Common myeloid progenitor, CD34-positive (primary cell): ENCODE results near the gene MESD.
"Not testable (repeated sequence)": the region's sequence is repeated elsewhere in the genome, so short reads cannot be mapped to it uniquely, and the experiment has no call there.

Experiments used
- CTCF ChIA-PET: fragments of 350-600 bp; sonication (Branson Sonifier 250); formaldehyde crosslinking; loops from one replicate; lab custom pipeline; 2021; ENCODE audit warnings: antibody characterized with exemption; lab: Charles Lee
- POLR2A ChIA-PET: fragments of 350-600 bp; sonication (Branson Sonifier 250); formaldehyde crosslinking; loops from one replicate; lab custom pipeline; 2021; ENCODE audit warnings: antibody characterized with exemption; lab: Charles Lee
- DNase-seq, 3 donors: peaks; one replicate each; pipeline versions ENCODE4 v3.0.0 to v3.0.0-alpha.2; 2013
- H3K27ac ChIP-seq, 2 experiments: 1 replicate in 1 of 2; 2 replicates in 1 of 2; pipeline ENCODE4 v1.7.0; 2013; ENCODE audit warnings: inconsistent platforms in 2 of 2, low read length in 2 of 2, mild to moderate bottlenecking in 2 of 2, low read depth in 1 of 2, moderate library complexity in 1 of 2; ENCODE audit not compliant: severe bottlenecking in 2 of 2, insufficient read depth in 1 of 2, poor library complexity in 1 of 2
- H3K27me3 ChIP-seq, 5 experiments: replicated peaks in 2 of 5; 1 replicate in 3 of 5; 2 replicates in 2 of 5; pipeline versions ENCODE4 v1.6.1 to v1.7.0; 2013; ENCODE audit warnings: low read length in 4 of 5, mild to moderate bottlenecking in 2 of 5, moderate library complexity in 2 of 5, inconsistent platforms in 1 of 5; ENCODE audit not compliant: insufficient read depth in 5 of 5, control insufficient read depth in 4 of 5
- H3K36me3 ChIP-seq, 4 experiments: 1 replicate in 2 of 4; 2 replicates in 2 of 4; pipeline versions ENCODE4 v1.6.1 to v1.7.0; 2013; ENCODE audit warnings: low read length in 3 of 4, control low read depth in 1 of 4, mild to moderate bottlenecking in 1 of 4; ENCODE audit not compliant: control insufficient read depth in 4 of 4, insufficient read depth in 4 of 4
- H3K4me1 ChIP-seq, 4 experiments: 1 replicate in 3 of 4; 2 replicates in 1 of 4; pipeline versions ENCODE4 v1.6.1 to v1.7.1; 2013; ENCODE audit warnings: low read length in 3 of 4, mild to moderate bottlenecking in 3 of 4, control low read depth in 1 of 4, inconsistent platforms in 1 of 4, moderate library complexity in 1 of 4; ENCODE audit not compliant: control insufficient read depth in 4 of 4, insufficient read depth in 4 of 4; ENCODE audit errors: control extremely low read depth in 1 of 4
- H3K4me3 ChIP-seq, 7 experiments: 1 replicate in 4 of 7; 2 replicates in 3 of 7; pipeline versions ENCODE4 v1.5.1 to v1.7.0; 2013; ENCODE audit warnings: mild to moderate bottlenecking in 7 of 7, low read length in 6 of 7, moderate library complexity in 6 of 7, inconsistent platforms in 2 of 7, low read depth in 2 of 7, control low read depth in 1 of 7; ENCODE audit not compliant: insufficient read depth in 4 of 7, control insufficient read depth in 1 of 7; ENCODE audit errors: extremely low read depth in 1 of 7
- H3K9me3 ChIP-seq, 5 experiments: 1 replicate in 4 of 5; 2 replicates in 1 of 5; pipeline versions ENCODE4 v1.6.1 to v1.7.1; 2013; ENCODE audit warnings: low read length in 4 of 5, mild to moderate bottlenecking in 2 of 5, inconsistent platforms in 1 of 5, low read depth in 1 of 5, moderate library complexity in 1 of 5; ENCODE audit not compliant: control insufficient read depth in 4 of 5, insufficient read depth in 2 of 5; ENCODE audit errors: control extremely low read depth in 1 of 5
- WGBS: methylation state at CpG from one replicate; pipeline ENCODE4 v1.1.5; 2013; ENCODE audit not compliant: insufficient coverage; 5-methylcytosine and 5-hydroxymethylcytosine counted together

MESD gene

DNA sequence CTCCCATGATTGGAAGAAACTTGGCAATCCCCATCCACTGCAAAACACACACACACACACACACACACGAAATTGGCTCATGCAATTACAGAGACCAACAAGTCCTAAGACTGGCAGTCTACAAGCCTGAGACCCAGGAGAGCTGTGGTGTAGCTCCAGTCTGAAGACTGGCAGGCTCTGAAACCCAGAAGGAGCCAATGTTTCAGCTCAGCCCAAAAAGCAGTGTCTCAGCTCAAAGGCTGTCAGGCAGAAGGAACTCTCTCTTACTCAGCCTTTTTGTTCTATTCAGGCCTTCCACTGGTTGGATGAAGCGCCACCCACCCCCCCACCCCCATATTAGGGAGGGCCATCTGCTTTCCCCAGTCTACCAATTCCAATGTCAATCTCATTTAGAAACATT lies 32.1 kb downstream of the MESD start:
- H3K27me3 ChIP-seq: no peaks in the 10 kb centered on the region
- H3K36me3 ChIP-seq: peaks cover 2 to 22% (median 18%) of the 10 kb centered on the region in 4 experiments
- ChIA-PET CTCF (interaction anchor here (0.8 to 2.6 kb wide), 3 partner anchors 10 to 389 kb away, joined by 3 to 8 read pairs (median 3); no protein-coding TSS in a partner anchor), POLR2A (no interaction called here)
- H3K9me3 ChIP-seq: no peaks in the 10 kb centered on the region
- no peak for DNase-seq
- no peak overlapping the region for H3K27ac ChIP-seq
- H3K4me1 ChIP-seq: peaks cover 0 to 6% (median 2%) of the 10 kb centered on the region in 4 experiments
- H3K4me3 ChIP-seq: no peak overlapping the region
- 92% methylated on average over 2 of the region's 2 CpGs for WGBS

DNA sequence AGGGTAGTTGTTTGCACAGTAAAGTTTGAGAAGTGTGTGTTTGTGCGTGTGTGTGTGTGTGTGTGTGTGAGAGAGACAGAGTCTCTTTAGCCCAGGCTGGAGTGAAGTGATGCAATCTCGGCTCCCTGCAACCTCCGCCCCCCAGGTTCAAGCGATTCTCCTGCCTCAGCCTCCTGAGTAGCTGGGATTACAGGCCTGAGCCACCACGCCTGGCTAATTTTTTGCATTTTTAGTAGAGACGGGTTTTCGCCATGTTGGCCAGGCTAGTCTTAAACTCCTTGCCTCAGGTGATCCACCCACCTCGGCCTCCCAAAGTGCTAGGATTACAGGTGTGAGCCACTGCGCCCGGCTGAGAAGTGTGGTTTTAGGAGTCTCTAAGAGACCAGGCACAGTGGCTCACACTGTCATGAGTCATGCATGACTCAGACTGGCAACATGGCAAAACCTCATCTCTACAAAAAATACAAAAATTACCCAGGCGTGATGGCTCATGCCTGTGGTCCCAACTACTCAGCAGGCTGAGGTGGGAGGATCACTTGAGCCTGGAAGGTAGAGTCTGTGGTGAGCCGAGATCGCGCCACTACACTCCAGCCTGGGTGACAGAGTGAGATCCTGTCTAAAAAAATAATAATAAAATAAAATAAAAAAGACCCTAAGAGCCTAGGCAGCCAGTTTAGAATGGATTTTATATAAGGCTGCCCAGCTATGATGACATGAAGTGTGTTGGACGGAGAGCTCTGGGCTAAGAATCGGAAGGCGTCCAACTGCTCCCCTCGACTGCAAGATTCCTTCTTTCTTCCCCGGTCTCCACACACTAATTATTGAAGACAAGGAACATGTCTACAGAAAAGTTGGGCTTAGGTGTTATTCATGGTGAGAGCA lies 33.8 kb downstream of the MESD start:
- not testable (repeated sequence) for H3K27ac ChIP-seq, H3K4me3 ChIP-seq, H3K27me3 ChIP-seq, H3K9me3 ChIP-seq, H3K4me1 ChIP-seq
- peak; percentile 38 to 84 (median 80) for DNase-seq
- WGBS: 90% methylated on average over 12 of the region's 19 CpGs
- CTCF ChIA-PET: interaction anchor here (0.6 to 2.6 kb wide), 2 partner anchors 12 to 30 kb away, joined by 5 to 8 read pairs; no protein-coding TSS in a partner anchor
- POLR2A ChIA-PET: interaction anchor here (0.6 kb wide), 1 partner anchor 18 kb away, joined by 3 read pairs; no protein-coding TSS in a partner anchor
- peaks cover 4 to 28% (median 25%) of the 10 kb centered on the region in 4 experiments for H3K36me3 ChIP-seq

DNA sequence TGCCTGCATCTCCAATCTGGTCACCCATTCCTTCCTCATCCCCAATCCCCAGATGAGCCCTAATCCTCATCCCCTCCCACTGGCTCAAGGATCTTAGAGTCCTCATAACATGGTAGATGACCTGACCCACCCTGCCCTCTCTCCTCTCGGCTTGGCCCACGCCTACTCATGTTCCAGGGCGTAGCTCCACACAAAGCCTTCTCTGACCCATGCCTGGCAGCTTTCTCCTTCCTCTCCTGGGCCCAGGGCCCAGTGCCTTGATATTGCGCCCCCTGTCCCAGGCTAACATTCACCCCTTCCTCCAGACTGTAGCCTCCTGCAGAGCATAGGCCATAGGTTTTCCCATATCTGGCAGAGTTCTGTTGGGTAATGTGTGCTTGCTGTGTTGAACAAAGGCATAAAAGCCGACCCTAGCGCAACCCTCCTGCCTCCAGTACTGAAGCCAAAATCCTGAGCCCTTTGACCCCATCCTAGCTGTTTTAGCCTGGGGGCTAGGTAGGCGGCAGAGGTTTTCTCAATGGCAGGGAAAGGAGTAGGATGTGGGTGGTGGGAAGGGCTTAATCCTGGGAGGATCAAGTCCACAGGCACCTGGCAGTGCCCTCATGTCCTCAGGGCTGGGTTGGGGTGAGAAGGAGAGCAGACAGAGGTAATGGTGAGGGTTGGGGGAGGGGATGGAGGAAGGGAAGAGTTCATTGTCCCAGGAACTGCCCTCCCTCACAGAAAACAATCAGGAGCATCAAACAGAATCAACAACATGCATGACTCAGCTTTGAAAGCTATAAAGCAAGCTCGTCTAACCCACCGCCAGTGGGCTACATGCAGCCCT lies 35.5 kb downstream of the MESD start:
- H3K4me3 ChIP-seq: no peak overlapping the region
- peaks cover 3 to 34% (median 23%) of the 10 kb centered on the region in 4 experiments for H3K36me3 ChIP-seq
- ChIA-PET CTCF (interaction anchor here (1.2 kb wide), 1 partner anchor 16 kb away, joined by 4 read pairs; no protein-coding TSS in a partner anchor), POLR2A (no interaction called here)
- no peak overlapping the region for H3K27ac ChIP-seq
- no peak for DNase-seq
- no peaks in the 10 kb centered on the region for H3K9me3 ChIP-seq
- peaks cover 0 to 6% (median 2%) of the 10 kb centered on the region in 4 experiments for H3K4me1 ChIP-seq
- H3K27me3 ChIP-seq: no peaks in the 10 kb centered on the region
- 97% methylated on average over 5 of the region's 9 CpGs for WGBS

DNA sequence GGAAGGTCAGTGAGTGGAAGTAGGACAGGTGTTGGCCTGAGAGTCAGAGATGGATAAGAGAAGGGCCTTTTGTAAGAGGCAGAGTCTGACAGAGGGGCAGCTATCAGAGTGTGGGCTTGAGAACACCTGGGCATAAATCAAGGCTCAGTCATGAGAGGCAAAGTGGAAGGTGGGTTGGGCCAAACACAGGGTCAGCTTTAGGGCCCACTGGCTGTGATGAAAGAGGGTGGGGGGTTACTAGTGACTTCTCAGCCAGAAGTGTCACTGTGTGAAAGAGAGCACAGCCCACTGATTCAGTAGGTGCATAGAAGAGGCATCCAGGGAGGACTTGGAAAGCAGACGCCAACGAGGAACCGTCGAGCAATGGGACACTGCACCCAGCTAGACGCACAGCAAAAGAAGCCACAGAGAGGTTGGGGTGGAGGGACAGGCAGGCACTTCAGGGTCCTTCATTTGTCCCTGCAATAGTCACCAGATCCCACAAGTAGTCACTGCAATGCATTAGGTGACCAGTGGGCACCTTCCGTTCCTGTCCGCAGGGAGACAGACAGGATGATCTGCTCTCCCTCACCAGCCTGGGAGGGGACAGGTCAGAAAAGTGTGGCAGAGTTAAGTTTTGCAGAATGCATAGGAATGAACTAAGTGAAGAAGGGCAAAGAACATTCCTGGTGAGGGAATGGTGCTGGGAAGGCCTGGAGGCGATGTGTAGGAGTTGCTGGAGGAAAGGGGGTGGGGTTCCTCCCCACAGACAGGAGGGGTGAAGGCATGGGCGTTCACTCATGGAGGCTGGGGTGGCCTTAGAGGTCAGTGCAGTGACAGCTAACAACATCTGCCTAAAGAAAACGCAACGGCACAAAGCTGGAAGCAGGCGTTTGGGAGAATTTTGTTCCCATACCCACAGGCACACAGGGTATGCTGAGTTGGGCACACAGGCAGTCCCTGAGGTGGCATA lies 36.3 kb downstream of the MESD start:
- Histone ChIP-seq H3K36me3 (peaks cover 3 to 31% (median 24%) of the 10 kb centered on the region in 4 experiments), H3K27ac (no peak overlapping the region), H3K4me3 (no peak overlapping the region), H3K27me3 (no peaks in the 10 kb centered on the region), H3K9me3 (no peaks in the 10 kb centered on the region), H3K4me1 (peaks cover 0 to 6% (median 2%) of the 10 kb centered on the region in 4 experiments)
- DNase-seq: no peak
- ChIA-PET CTCF (interaction anchor here (1.2 kb wide), 1 partner anchor 16 kb away, joined by 6 read pairs; no protein-coding TSS in a partner anchor), POLR2A (no interaction called here)
- 93% methylated on average over 9 of the region's 12 CpGs for WGBS

DNA sequence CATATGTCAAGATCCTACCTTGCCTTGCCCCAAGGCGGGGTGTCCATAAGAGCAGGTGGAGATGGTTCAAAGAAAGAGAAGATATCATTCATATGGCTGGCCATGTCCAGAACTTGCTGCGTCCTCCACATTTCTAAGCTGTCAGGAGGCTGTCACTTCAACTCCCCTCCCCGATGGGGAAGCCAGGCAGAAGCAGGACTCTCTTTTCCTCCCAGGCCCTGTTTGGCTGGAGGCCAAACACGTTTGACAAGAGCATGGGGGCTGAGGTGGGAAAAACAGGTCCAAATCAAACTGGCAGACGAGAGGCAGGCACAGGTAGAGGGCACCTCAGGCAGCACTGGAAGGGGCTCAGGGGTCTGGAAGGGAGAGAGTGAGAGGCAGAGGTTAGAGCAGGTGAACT lies 37.7 kb downstream of the MESD start:
- ChIA-PET POLR2A (no interaction called here), CTCF (interaction anchor here (1.2 kb wide), 1 partner anchor 17 kb away, joined by 6 read pairs; no protein-coding TSS in a partner anchor)
- Histone ChIP-seq H3K36me3 (peaks cover 4 to 44% (median 34%) of the 10 kb centered on the region in 4 experiments), H3K27me3 (no peaks in the 10 kb centered on the region), H3K9me3 (no peaks in the 10 kb centered on the region), H3K4me1 (peaks cover 0 to 6% (median 2%) of the 10 kb centered on the region in 4 experiments), H3K27ac (no peak overlapping the region), H3K4me3 (no peak overlapping the region)
- WGBS: 96% methylated on average over 4 of the region's 5 CpGs
- no peak for DNase-seq
